ENCODE data around the gene ATF5.
"Not testable (repeated sequence)": the region's sequence is repeated elsewhere in the genome, so short reads cannot be mapped to it uniquely, and the experiment has no call there.

DNA sequence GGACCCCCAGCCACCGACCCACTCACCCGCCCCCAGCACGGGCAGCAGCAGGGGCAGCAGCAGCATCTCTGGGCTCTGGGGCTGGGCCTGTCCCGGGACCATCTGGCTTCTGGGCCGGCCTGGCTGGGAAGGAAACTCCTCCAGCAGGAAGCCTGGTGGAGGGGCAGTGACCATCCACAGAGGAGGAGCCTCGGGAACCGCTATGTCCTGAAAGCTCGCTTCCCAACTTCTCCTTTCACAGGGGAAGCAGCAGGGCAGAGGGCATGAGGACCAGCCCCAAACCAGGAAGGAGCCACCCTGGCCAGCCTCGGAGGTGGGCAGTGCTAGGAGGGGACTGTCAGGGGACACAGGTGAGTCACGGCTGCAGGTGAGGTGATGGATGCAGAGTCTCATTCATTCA, 32.0 kb downstream of the ATF5 start, which contains the start of gene SIGLEC11:
- not testable (repeated sequence) for TF ChIP-seq CTCF, POLR2A (IDR thresholded peaks at IDR 0.05)
